DLD1 (cell line): ENCODE measurements around the gene KRT39.

ENCODE experiments used
- in situ Hi-C: cut with HindIII; loops from 2 replicates; pipeline ENCODE4 v1.10.0; 2017; ENCODE audit warnings: low sequenced_read_pairs

KRT39 gene

DNA sequence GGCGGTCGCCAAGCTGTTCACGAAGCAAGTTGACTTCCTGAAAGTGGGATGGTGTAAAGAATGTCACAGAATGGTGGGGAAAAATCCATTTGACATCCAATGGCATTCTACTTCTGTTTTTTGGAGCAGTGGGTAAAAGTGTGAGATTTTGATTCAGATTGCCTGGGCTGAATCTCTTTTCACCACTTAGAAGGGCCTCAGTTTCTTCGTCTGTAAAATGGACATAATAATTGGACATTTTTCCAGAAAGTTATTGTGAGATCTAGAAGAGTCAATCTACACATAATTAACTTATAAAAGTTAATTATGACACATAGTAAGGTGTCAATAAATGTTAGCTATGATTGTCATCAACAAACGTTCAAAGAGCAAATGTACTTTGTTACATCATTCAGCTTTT, 14.4 kb upstream of the KRT39 start:
- in situ Hi-C loops: no loop called here

DNA sequence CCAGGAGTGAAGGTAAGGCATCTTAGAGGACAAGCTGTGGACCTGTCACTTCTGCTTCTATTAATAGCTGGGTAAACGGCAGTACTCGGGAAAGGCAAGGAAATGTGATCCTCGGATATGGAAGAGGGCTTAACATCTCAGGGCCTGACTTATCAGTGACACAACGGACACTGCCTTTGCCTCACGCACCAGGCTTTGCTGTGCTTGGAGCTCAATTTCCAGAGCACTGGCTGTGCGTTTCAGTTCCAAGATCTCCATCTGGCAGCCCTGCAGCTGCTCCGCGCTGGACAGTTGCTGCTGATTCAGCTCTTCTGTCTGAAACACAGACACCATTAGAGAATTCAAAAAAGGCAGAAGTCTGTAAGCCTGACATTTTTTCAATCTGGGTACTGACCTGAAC, 13.8 kb upstream of the KRT39 start:
- in situ Hi-C loops: no loop called here

- in situ Hi-C loops: no loop called here
Observed at GRCh38 chr17:40980117-40980516, 13.4 kb upstream of the KRT39 start.

GRCh38 chr17:40978575-40979151, 11.9 kb upstream of the KRT39 start:
- in situ Hi-C loops: no loop called here

GRCh38 chr17:40975516-40975915, 8.8 kb upstream of the KRT39 start:
- in situ Hi-C loops: no loop called here

GRCh38 chr17:40974366-40974765, 7.6 kb upstream of the KRT39 start:
- in situ Hi-C loops: no loop called here

GRCh38 chr17:40967582-40967981, 834 bp upstream of the KRT39 start:
- in situ Hi-C loops: no loop called here

DNA sequence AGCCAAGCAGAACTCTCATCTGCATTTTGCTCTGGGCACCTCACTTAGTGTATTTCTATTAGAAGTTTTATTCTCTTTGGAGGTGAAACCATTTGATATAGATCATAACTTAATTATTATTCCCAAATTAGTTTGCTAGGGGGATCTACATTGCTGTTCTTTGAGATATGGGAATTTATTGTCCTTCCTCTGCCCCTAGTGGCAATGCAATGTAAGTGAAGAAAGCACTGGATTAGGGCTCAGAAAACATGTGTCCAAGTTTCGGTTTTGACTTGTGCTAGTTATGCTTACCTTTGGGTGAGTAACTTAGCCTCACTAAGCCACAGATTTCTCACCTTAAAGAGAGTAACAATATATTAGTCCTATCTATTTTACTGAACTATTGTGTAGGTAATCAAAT, 2.9 kb downstream of the KRT39 start:
- in situ Hi-C loops: no loop called here

DNA sequence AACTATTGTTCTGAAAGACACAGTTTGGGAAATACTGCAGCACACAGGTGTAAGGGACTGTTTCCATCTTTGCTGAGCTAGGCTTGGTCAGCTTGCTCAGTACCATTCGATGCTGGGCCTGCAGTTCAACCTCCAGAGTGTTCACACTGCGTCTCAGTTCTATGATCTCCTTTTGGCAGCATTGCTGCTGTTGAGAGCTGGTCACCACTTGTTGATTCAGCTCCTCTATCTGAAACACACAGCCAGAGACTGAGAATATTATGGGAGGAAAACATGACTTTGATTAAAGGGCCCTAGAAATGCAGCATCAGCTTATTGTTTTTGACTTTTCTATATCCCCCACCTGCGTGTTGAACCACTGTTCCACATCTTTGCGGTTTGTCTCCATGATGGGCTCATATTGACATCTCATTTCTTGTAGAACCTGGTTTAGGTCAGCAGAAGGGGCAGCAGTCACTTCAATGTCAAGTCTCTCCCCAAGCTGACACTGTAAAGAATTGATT, 4.6 kb downstream of the KRT39 start:
- in situ Hi-C loops: no loop called here

DNA sequence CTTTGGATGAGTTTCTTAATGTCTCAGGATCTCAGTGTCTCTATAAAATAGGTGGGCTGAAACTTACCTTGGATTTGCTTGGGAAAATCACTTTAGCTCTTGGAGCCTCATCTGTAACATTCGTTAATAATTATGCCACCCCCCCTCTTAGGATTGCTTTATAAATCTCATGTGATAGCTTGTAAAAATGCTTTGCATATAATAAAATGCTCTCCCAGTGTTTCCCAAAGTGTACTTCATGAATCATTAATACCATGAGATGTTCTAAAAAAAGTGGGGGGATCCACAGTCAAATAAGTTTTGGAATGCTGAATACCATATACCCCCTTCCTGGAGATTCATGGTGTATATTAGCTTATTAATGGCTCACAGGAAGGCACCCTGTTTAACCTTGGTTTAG, 5.2 kb downstream of the KRT39 start:
- in situ Hi-C loops: no loop called here

DNA sequence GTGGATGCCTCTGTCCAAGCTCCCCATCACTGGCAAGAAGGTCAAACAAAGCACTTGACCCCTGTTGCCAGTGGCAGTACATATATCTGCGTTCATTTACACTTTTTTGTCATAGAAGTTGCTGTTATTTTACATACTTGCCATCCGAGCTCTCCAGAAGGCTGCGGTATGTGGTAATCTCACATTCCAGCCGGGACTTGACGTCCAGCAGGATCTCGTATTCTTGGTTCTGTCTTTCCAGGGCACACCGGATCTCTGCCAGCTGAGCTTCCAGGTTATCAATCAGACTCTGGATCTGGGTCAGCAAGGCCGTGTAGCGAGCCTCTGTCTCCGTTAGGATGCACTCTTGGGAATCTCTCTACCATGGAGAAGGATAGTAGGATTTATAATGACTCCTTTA, 6.6 kb downstream of the KRT39 start:
- in situ Hi-C loops: no loop called here

DNA sequence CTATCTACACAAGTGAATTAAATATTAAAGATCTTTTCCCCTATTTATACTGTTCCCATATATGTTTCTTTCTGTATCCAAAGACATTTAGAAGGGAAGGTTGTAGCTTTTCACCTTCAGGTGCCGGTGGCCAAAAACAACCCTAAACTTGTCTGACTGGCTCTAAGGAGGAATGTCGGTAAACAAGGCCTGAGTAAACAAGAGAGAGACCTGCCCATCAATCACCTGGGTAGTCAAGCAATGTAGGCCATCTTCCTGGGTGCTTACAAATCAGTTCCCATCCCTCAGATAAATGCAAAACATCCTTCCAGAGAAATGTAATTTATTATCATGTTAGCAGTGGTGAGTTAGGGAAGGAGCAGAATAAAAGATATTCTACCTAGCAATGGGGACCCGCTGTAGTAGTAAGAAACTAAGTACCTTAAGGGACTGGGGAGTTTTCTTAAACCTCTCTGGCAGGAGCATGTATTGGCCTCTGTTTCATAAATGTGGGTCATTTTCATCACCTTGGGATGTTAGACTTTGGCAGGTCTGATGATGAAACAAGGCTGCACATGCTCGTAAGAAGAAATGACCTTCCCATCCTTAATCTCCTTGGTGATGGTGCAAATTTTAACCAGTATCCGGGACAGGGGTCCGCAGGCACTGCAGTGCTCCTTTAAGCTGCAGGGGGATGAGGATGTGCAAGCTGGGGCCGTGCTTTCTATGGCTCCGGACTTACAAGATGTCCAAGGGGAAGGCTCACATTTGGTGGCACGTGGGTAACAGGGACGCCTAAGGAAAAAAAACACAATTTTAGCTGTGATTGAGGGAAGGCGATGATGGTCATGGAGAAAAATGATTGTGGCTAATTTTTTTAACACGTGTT, 8.4 kb downstream of the KRT39 start:
- in situ Hi-C loops: no loop called here

DNA sequence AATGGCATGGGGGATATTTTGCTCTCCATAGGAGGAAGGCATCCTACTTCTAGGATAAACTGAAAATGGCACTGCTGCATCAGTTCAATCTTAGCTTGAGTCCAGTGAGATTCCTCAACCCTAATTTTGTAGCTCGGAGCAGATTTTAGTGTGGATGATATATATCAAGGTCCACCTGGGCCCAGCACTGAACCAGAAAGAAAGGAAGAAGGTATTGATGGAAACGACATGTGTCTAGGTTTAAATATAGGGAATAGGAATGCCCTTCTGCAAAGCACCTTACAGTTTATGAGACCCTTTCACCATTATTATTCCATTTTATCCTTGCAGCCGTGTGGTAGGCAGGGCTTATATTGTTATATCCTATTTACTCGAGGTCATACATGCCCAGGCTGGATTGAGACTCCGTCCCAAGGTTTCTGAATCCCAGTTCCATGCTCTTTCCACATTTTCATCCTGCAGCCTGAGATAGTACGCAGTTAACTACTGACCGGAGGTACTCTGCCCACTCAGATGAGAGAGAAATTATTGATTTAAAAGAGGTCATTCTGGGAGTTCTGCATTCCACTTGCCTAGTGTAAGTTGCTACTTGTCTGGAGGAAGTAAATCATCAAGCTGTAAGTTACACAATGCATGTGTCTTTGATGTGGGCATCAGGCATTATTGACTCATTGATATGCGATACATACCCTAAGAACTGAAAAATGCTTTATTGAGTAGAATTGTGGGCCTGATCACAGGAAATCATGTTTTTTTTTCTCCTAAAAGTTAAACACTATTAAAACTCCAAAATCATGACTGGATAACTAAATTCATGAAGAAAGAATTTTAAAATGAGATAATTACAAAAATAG, 10.1 kb downstream of the KRT39 start:
- in situ Hi-C loops: no loop called here

DNA sequence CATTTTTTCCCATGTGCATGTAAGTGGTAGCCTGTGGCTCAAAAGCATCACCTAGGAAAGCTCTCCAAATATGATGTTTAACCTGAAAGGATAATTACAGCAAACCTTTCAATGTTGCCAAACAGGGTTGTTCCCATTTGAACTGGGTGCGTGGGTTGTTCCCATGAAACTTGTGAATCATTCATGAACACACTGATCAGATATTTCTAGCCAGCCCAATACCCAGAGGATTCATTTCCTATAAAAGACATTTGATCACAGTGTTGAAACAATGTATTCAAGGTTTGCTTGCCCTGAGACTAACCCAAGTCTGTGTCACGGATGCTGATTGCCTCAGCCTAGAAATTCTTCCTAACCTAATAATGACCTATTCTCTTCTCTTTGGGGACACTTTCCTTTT, 12.9 kb downstream of the KRT39 start:
- in situ Hi-C loops: no loop called here

- in situ Hi-C loops: no loop called here
Observed at GRCh38 chr17:40952661-40953060, 14.1 kb downstream of the KRT39 start.

GRCh38 chr17:40952154-40952553, 14.6 kb downstream of the KRT39 start:
- in situ Hi-C loops: no loop called here

GRCh38 chr17:40951011-40951622, 15.6 kb downstream of the KRT39 start:
- in situ Hi-C loops: no loop called here

GRCh38 chr17:40950176-40950575, 16.6 kb downstream of the KRT39 start:
- in situ Hi-C loops: no loop called here

DNA sequence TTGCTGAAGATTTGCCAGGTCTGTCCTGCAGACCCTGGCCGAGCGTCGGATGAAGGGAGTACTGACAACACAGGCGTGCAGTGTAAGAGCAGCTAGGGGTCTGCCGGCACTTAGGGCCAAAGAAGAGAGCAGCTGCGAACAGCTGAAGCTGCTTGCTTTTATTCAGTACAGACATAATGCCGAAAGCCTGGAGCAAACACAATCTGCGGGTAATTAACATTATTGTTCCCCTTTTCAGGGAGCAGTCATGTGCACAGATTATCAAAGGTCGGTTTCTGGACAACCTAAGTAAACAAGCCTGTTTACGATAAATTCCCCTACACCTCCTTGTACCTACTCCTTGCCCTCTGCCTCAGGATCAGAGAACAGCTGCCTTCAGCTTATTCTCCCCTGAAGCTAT, 17.3 kb downstream of the KRT39 start:
- in situ Hi-C loops: no loop called here

GRCh38 chr17:40947929-40948328, 18.8 kb downstream of the KRT39 start:
- in situ Hi-C loops: no loop called here

DNA sequence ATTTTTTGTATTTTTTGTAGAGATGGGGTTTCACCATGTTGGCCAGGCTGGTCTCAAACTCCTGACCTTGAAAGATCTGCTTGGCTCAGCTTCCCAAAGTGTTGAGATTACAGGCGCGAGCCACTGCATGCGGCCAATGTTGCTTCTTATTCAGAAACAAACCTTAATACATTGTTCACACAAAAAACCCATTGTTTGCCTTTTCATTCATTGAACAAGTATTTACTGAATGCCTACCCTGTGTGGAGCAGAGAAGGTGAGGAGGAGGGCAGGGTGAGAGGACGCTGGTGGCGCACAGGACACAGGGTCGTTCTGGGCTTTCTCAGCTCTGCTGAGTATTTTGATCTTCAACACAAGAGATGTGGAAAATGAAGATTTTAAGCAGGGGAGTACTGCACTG, 21.3 kb downstream of the KRT39 start:
- in situ Hi-C loops: no loop called here
